ENCODE measurements around the gene TUBB6.

GRCh38 chr18:12318857-12319256 lies 10.8 kb downstream of the TUBB6 start:
- TF ChIP-seq CTCF (IDR thresholded peaks at IDR 0.05): no peak
- no peak for TF ChIP-seq POLR2A (IDR thresholded peaks at IDR 0.05)
